AG04449 (cell line): Measurements from ENCODE around the gene PTPRG.

Source experiments
- CTCF ChIA-PET: fragments of 350-600 bp; formaldehyde crosslinking; extraction: SDS; loops from one replicate; lab custom pipeline; 2021; ENCODE audit warnings: antibody characterized with exemption; lab: Yijun Ruan, JAX
- POLR2A ChIA-PET: fragments of 400-600, 350-600 bp; formaldehyde crosslinking; extraction: SDS; loops from one replicate; lab custom pipeline; 2020; ENCODE audit warnings: antibody characterized with exemption, inconsistent platforms; lab: Yijun Ruan, JAX
- DNase-seq: peaks from one replicate; pipeline ENCODE4 v3.0.0-alpha.2; 2010; ENCODE audit warnings: low read depth, low spot score
- H3K4me3 ChIP-seq: 2 replicates; pipeline ENCODE4 v1.5.1; 2011; ENCODE audit warnings: low read depth, mild to moderate bottlenecking, control low read depth, low read length
- CTCF ChIP-seq: IDR thresholded peaks from one replicate; pipeline ENCODE4 v1.5.1; 2011; ENCODE audit warnings: mild to moderate bottlenecking, moderate library complexity, low read length, control low read depth, inconsistent platforms; ENCODE audit not compliant: insufficient read depth; ENCODE audit errors: missing control alignments

Gene PTPRG

DNA sequence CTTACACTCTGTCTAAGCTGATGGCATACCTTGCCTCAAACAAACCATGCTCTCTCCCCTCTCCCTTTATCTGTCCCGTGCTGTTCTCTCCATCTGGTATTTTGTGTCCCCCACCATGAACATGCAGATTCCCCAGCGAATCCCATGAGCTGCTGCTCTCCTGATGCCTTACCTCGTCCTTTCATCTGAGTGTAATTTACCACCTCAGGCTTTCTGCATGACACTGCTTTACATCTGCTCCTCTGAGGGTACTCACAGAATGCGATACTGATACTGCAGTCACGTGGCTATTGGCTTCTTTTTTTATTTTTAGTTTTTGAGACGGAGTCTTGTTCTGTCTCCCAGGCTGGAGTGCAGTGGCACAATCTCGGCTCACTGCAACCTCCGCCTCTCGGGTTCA is 341.7 kb downstream of the PTPRG start:
- no peak for TF ChIP-seq CTCF
- no peak for DNase-seq
- ChIA-PET POLR2A (no interaction called here), CTCF (no interaction called here)
- no peak overlapping the region for H3K4me3 ChIP-seq

- ChIA-PET POLR2A (interaction anchor here (0.6 kb wide), 1 partner anchor 8 kb away, joined by 3 read pairs; no protein-coding TSS in a partner anchor), CTCF (interaction anchor here (1.1 to 1.2 kb wide), 2 partner anchors 9 to 17 kb away, joined by 3 read pairs; no protein-coding TSS in a partner anchor)
- no peak overlapping the region for H3K4me3 ChIP-seq
- no peak for DNase-seq
- TF ChIP-seq CTCF = no peak
Observed at GRCh38 chr3:61903931-61904657, 342.7 kb downstream of the PTPRG start.

- no peak for DNase-seq
- ChIA-PET CTCF (no interaction called here), POLR2A (no interaction called here)
- no peak overlapping the region for H3K4me3 ChIP-seq
- TF ChIP-seq CTCF = no peak
Observed at GRCh38 chr3:61907210-61907795, 345.9 kb downstream of the PTPRG start.

DNA sequence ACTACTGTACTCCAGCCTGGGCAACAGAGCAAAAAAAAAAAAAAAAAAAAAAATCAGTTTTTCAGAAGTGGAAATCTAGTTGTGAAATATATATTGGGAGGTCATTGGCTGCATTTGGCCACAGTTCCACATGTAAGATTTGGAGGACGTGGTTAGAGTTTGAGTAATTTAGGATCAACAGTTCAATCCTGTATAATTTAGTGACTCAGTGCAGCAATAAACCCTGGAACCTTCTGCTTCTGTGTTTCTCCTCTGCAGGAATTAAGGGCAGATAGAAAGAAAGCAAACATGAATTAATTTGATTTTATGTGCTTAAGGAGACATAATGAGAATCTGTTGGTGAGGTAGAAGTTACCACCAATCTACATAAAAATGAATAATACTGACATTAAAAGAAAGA is 347.0 kb downstream of the PTPRG start:
- DNase-seq = no peak
- ChIA-PET CTCF (no interaction called here), POLR2A (no interaction called here)
- no peak for TF ChIP-seq CTCF
- no peak overlapping the region for H3K4me3 ChIP-seq

DNA sequence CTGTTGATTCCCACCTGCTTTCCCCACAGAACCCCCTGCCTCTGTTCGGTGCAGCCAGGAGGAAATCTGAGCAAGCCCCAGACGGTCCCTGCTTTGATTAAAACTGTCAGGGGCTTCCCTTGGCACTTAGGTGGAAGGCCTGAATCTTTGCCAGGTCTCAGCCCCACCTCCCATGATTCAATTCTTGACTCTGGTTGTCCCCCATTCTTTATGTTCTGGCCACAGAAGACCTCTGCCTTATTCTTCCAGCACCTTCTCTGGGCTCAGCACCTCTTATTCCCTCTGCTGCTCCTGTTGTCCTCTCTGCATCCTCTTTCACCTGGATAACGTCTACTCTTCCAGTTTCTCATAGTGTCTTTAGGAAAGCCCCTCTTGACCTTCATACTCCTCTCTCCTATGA is 349.4 kb downstream of the PTPRG start:
- no peak for TF ChIP-seq CTCF
- ChIA-PET POLR2A (no interaction called here), CTCF (no interaction called here)
- H3K4me3 ChIP-seq = no peak overlapping the region
- no peak for DNase-seq

- H3K4me3 ChIP-seq = no peak overlapping the region
- no peak for TF ChIP-seq CTCF
- CTCF ChIA-PET = interaction anchor here (0.8 to 1.1 kb wide), 2 partner anchors 10 to 277 kb away, joined by 3 to 4 read pairs; no protein-coding TSS in a partner anchor
- no peak for DNase-seq
- POLR2A ChIA-PET = no interaction called here
Observed at GRCh38 chr3:61912158-61912557, 350.8 kb downstream of the PTPRG start.
